NCI-H2029 (cell line): ENCODE results near the gene IDUA.
"Not testable (repeated sequence)": the region's sequence is repeated elsewhere in the genome, so short reads cannot be mapped to it uniquely, and the experiment has no call there.

Source experiments
- DNase-seq: peaks from one replicate; lab custom pipeline; 2025; lab: John Stamatoyannopoulos, UW

IDUA gene

GRCh38 chr4:987624-988513, 1.0 kb downstream of the IDUA start:
- DNase-seq: no peak

DNA sequence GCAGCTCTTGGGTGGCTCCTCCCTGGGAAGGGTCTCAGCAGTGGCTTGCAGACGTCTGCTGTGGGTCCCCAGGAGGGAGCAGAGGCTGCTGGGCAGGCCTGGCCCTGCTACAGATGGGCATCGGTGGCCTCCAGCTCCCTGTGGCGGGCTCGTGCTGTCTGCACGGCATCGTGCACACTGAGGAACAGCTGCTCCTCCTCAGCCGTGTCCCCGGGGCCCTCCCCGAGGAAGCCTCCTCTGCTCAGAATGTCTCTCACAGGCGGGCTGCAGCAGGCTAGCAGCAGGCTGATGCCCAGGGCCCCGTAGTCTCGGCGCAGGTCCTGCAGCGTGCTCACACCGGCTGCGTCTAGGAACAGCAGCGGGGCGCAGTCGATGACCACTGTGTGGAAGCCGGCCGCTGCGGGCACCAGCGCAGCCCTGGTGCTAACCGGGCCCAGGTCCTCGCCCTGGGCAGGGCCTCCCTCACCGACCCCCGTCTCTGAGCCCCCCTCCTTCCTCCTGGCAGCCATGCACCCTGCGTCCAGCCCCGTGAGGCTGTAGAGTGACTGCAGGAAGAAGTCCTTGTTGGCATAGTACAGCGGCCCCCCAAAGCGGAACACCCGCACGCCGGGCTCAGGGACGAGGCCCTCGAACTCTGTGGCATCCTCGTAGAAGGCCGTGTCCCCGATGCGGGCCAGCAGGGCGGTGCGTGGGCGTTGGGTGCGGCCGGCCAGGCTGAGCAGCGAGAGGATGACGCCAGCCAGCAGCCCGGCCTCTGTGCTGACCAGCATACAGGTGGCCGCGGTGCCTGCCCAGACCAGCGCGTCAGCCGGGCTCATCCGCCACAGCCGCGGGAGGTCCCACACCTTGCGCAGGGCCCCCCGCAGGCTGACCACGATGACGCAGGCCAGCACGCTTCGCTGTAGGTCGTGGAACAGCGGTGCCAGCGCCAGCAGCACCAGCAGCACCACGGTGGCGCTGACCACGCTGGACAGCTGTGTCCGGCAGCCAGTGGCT, 2.2 kb downstream of the IDUA start:
- no peak for DNase-seq

DNA sequence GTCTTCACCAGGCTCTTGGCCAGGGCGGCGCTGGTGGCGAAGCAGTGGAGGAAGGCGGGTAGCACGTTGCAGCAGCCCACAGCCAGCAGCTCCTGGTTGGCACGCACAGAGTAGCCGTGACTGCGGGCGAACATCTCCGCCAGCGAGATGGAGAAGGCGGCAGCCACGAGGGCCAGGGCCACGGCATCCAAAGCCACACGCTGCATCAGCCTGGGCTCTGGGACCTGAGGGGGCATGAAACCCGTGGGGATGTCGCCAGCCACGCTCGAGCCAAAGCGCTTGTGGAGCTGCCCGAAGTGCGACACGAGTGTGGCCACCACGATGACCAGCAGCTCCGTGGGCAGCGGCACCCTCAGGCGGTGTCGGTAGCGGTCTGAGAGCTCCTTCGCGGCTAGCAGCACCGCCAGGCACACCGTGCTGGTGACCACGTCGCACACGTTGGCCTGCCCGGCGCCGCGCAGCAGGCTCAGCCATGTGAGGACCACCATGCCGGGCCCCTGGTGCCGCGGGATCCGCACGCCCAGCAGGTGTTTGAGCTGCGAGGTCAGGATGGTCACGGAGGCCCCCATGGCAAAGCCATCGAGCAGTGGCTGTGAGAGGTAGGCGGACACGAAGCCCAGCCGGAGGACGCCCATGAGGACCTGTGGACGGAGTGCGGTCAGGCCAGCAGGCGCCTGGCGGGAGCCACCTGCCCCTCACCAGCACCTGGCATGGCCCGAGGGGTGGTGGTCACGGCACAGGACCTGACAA, 3.1 kb downstream of the IDUA start:
- DNase-seq: no peak

GRCh38 chr4:990746-991367, 4.0 kb downstream of the IDUA start:
- no peak for DNase-seq

DNA sequence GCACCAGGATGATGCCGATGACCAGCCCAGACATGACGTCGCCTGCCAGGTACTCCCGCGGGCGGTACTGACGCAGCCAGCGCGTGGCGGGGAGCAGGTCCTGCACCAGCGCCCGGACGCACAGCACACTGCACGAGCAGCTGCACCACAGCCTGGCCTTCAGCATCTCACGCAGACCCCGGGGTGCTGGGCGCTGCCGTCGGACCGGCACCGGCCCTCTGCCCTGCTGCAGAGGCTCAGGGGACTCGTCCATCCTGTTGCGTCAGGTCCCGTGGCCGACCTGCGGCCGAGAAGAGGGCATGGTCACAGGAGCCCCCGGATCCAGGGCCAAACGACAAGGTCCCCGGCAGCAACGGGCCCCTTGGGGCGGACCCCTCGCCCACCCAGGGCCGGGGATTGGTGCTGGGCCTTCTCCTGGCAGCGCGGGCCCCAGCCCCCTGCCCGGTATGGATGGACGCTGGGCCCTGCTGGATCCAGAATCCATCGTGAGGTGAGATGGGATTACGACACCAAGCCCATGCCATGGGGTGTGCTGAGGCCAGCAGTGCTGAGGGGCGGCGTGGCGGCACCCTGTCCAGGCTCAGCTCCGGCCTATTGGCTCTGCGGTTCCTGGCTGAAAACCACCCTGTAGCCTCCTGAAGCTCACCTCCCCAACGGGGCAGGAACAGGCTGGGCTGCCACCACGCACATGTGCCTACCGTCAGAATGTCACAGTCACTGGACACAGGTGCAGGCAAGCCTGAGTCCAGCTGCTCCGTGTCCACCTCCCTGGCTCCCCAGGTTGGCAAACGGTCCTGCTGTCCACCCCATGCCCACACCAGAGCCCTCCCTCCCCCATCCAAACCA, 4.8 kb downstream of the IDUA start:
- DNase-seq: no peak

DNA sequence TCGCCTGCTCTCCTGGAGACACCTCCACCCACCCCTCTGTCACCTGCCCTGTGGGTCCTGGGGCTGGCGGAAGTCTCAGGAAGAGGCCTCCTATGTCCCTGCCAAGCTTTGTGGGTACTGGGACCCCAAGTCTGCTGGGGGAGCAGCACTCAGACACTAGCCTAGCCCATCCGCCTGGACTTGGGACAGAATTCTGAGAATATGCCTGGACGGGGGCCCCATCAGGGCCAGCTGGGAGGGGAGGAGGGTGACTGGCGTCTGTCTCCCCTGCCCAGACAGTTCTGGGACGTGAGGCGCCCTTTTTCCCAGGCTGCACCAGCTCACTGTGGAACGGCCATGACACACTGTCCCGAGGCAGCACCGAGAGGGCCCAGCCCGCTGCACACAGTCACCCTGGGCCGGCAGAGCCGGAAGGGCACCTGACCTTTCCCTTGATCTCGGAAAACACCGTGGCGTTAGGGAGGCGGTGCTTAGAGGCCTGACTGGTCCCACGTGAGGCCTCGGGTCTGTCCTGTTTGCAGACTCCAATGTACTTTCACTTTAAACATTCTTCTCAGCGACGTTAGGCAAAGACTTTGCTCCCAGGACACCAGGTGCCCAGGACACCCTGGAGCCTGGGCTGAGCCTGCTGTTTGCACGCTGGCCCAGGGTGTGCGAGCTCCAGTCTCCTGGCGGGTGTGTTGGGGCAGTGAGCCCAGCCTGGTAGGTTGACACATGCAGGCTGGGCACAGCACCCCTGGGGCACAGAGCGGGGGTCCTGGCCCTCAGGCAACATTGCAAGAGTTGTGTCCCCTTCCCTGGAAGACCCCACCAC, 5.7 kb downstream of the IDUA start:
- no peak for DNase-seq

- no peak for DNase-seq
Observed at GRCh38 chr4:993111-994029, 6.5 kb downstream of the IDUA start, which contains the start of gene SLC26A1. TSS of gene SLC26A1 (minus strand) at chr4:993404. CDS start at chr4:991703, 1,701 bp downstream.

- DNase-seq: no peak
Observed at GRCh38 chr4:995311-996026, 8.6 kb downstream of the IDUA start.

GRCh38 chr4:996030-996996, 9.5 kb downstream of the IDUA start:
- DNase-seq: no peak

- DNase-seq: no peak
Observed at GRCh38 chr4:996997-997374, 10.1 kb downstream of the IDUA start.

DNA sequence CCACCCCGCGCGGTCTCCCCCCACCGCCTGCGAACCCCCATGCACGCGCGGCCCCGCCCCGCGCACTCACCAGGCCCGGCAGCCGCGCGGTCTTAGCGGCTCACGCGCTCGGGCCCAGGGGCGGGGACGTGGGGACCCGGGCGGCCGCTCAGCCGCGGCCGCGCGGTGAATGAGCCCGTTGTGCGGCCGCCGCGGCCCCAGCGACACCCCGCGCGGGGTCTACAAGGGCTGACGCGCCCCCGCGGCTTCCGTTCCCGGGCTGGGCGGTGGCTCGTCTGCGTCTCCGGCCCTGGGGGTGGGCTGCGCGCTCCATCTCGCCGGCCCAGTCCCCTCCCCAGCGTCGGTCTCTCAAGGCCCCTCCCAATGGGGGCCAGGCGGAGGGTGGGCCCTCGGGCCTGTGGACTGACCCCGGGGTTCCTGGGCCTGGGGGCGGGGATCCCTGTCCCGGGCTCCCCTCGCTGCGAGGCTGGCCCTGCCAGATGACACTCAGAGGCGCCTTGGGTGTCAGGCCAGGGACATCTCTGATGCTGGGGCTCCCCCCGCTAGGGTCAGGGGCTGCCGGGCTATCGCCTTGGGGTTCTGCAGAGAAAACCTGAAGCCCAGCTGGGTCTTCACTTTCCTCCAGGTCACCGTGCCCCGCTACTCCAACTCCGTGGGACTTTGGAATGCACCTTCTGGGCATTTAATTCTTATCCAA, 10.7 kb downstream of the IDUA start:
- DNase-seq: no peak

GRCh38 chr4:998096-998691, 11.3 kb downstream of the IDUA start:
- no peak for DNase-seq

DNA sequence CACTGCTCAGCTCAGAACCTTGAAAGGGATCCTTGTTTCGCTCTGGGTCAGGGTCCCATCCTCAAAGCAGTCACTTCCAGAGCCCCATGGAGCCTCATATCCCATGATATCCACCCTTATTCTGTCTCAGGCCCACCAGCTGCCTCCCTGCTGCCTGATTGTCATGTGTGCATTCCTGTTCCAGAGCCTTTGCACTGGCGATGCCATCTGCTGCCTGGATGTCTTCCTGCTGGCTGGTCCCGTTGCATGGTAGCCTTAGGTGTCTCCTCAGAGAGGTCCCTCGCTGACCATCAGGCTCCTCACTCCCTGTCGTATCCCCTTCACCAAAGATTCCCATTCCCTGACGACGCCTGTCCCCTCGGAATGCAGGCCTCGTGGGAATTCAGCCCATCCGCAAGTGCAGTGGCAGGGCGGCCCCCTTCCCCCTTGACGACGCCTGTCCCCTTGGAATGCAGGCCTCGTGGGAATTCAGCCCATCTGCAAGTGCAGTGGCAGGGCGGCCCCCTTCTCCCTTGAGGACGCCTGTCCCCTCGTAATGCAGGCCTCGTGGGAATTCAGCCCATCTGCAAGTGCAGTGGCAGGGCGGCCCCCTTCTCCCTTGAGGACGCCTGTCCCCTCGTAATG, 12.5 kb downstream of the IDUA start:
- not testable (repeated sequence) for DNase-seq

DNA sequence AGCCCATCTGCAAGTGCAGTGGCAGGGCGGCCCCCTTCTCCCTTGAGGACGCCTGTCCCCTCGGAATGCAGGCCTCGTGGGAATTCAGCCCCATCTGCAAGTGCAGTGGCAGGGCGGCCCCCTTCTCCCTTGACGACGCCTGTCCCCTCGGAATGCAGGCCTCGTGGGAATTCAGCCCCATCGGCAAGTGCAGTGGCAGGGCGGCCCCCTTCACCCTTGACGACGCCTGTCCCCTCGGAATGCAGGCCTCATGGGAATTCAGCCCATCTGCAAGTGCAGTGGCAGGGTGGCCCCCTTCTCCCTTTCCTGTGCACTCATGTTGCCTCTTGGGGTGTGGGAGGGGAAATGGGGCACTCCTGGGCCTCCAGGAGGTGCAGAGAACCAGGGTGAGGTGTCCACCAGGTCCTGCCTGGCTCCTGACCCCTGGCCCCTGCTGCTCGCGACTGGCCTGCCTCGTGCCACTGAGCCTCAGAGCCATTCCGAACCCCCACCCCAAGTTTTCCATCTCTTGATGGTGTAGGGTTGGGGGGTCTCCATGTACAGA, 13.1 kb downstream of the IDUA start:
- DNase-seq: no peak

GRCh38 chr4:1000686-1001260, 13.9 kb downstream of the IDUA start:
- DNase-seq: no peak
